ENCODE measurements around the gene HELZ2.

The HELZ2 gene

DNA sequence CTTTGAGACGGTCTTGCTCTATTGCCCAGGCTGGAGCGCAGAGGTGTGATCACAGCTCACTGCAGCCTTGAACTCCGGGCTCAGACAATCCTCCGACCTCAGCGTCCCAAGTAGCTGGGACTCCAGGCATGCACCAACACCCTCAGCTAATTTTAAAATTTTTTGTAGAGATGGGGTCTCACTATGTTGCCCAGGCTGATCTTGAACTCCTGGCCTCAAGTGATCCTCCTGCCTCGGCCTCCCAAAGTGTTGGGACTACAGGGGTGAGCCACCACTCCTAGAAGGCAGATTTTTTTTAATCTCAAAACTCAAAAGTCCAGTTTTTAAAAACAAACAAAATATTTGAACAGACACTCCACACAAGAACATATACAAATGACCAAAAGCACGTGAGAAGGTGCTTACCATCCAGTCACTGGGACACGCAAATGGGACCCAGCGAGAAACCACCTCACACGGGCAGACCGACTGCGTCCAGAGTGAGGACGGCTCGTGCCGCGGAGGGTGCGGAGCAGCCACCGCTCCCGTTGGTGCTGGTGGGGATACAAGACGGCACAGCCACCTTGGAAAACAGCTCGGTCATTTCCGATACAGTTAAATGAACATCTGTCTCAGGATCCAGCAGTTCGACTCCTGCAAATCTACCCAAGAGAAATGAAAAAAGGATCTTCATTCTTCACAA, 8.5 kb upstream of the HELZ2 start:
- H3K36me3 ChIP-seq (ENCODE audit: control insufficient read depth in 2 of 2, insufficient read depth in 1 of 2, low read length in 2 of 2), result no peaks in the 10 kb centered on the region
- no peak overlapping the region for H3K27ac ChIP-seq (ENCODE audit: extremely low read depth, low read depth, low read length)
- TF ChIP-seq ZNF174 (tag by site-specific recombination; IDR thresholded peaks at IDR 0.05), result no peak
- TF ChIP-seq ZNF600 (tag by site-specific recombination; IDR thresholded peaks at IDR 0.05), result 0 out of 2 replicates have a peak, but pooled peaks have one; percentile 15
- TF ChIP-seq ZNF292 (tag by site-specific recombination; IDR thresholded peaks at IDR 0.05; ENCODE audit: borderline replicate concordance, low read depth), result no peak
- peak; percentile 97 for TF ChIP-seq ZNF121 (tag by site-specific recombination; IDR thresholded peaks at IDR 0.05)
- peak; percentile 26; the same call in 1 of the 2 replicates for TF ChIP-seq ZNF341 (tag by site-specific recombination; IDR thresholded peaks at IDR 0.05; ENCODE audit: low read depth)
- H3K4me3 ChIP-seq (ENCODE audit: low read depth, low read length), result no peak overlapping the region
- CTCF ChIA-PET, result interaction anchor here (1.0 to 1.5 kb wide), 3 partner anchors 17 to 59 kb away, joined by 3 to 4 read pairs (median 4); no protein-coding TSS in a partner anchor
- POLR2A ChIA-PET, result interaction anchor here (1.0 kb wide), 1 partner anchor 9 kb away, joined by 3 read pairs; the partner anchor contains the start of gene HELZ2
- H3K4me1 ChIP-seq (ENCODE audit: control insufficient read depth, insufficient read depth, low read length), result no peaks in the 10 kb centered on the region
- H3K9me3 ChIP-seq (ENCODE audit: control insufficient read depth, insufficient read depth, low read depth, low read length), result no peaks in the 10 kb centered on the region

DNA sequence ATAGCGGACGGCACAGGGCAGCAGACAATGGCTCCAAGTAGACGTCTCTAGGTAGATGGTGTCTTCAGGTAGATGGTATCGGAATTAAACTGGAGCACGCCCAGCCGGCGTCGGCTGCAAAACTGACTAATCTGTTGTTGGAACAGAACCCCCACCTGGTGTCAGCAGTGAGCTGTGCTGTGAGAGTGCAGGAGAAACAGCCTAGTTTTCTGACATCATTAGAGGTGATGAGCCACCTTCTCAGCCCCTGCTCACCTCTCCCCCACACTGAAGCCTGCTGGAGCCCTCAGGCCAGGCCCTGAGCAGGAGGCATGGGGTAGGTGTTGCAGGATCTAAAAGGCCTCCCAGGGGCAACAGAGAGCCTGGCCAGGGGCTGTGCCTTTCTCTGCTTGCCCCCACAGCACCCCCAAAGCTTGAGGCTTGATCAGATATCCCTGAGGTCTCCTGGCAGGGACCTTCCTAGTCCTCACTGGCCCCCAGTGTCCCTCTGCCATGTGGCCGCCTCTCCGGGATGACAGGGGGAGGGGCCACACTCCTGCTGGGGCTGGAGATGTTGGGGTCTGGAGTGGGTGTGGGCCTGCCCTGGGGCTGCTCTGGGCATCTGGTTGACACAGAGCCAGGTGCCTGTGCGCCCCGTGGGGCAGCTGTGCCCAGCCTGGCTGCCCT, 6.9 kb upstream of the HELZ2 start:
- no peaks in the 10 kb centered on the region for H3K36me3 ChIP-seq (ENCODE audit: control insufficient read depth in 2 of 2, insufficient read depth in 1 of 2, low read length in 2 of 2)
- no peak overlapping the region for H3K4me3 ChIP-seq (ENCODE audit: low read depth, low read length)
- no peak overlapping the region for H3K27ac ChIP-seq (ENCODE audit: extremely low read depth, low read depth, low read length)
- TF ChIP-seq ZNF341 (tag by site-specific recombination; IDR thresholded peaks at IDR 0.05; ENCODE audit: low read depth), result no peak
- peak; percentile 61 for TF ChIP-seq ZIC2 (tag by site-specific recombination; IDR thresholded peaks at IDR 0.05)
- TF ChIP-seq, protein P1, sequence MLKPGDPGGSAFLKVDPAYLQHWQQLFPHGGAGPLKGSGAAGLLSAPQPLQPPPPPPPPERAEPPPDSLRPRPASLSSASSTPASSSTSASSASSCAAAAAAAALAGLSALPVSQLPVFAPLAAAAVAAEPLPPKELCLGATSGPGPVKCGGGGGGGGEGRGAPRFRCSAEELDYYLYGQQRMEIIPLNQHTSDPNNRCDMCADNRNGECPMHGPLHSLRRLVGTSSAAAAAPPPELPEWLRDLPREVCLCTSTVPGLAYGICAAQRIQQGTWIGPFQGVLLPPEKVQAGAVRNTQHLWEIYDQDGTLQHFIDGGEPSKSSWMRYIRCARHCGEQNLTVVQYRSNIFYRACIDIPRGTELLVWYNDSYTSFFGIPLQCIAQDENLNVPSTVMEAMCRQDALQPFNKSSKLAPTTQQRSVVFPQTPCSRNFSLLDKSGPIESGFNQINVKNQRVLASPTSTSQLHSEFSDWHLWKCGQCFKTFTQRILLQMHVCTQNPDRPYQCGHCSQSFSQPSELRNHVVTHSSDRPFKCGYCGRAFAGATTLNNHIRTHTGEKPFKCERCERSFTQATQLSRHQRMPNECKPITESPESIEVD (tag by site-specific recombination; IDR thresholded peaks at IDR 0.05), result no peak
- no peak for TF ChIP-seq ZNF157 (tag by site-specific recombination; IDR thresholded peaks at IDR 0.05)
- TF ChIP-seq, protein P2, sequence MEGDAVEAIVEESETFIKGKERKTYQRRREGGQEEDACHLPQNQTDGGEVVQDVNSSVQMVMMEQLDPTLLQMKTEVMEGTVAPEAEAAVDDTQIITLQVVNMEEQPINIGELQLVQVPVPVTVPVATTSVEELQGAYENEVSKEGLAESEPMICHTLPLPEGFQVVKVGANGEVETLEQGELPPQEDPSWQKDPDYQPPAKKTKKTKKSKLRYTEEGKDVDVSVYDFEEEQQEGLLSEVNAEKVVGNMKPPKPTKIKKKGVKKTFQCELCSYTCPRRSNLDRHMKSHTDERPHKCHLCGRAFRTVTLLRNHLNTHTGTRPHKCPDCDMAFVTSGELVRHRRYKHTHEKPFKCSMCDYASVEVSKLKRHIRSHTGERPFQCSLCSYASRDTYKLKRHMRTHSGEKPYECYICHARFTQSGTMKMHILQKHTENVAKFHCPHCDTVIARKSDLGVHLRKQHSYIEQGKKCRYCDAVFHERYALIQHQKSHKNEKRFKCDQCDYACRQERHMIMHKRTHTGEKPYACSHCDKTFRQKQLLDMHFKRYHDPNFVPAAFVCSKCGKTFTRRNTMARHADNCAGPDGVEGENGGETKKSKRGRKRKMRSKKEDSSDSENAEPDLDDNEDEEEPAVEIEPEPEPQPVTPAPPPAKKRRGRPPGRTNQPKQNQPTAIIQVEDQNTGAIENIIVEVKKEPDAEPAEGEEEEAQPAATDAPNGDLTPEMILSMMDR (tag by site-specific recombination; IDR thresholded peaks at IDR 0.05), result peak; percentile 68; the same call in 1 of the 2 replicates
- TF ChIP-seq ZNF654 (tag by site-specific recombination; IDR thresholded peaks at IDR 0.05; ENCODE audit: low read depth), result peak; percentile 75
- TF ChIP-seq ZNF561 (tag by site-specific recombination; IDR thresholded peaks at IDR 0.05; ENCODE audit: borderline replicate concordance), result peak; percentile 58; the same call in 1 of the 2 replicates
- no peak for TF ChIP-seq ZFP37 (tag by site-specific recombination; IDR thresholded peaks at IDR 0.05)
- TF ChIP-seq ZNF324 (tag by site-specific recombination; IDR thresholded peaks at IDR 0.05), result no peak
- TF ChIP-seq, protein P3, sequence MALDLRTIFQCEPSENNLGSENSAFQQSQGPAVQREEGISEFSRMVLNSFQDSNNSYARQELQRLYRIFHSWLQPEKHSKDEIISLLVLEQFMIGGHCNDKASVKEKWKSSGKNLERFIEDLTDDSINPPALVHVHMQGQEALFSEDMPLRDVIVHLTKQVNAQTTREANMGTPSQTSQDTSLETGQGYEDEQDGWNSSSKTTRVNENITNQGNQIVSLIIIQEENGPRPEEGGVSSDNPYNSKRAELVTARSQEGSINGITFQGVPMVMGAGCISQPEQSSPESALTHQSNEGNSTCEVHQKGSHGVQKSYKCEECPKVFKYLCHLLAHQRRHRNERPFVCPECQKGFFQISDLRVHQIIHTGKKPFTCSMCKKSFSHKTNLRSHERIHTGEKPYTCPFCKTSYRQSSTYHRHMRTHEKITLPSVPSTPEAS (tag by site-specific recombination; IDR thresholded peaks at IDR 0.05), result no peak
- peak; percentile 92 for TF ChIP-seq GLIS1 (tag by site-specific recombination; IDR thresholded peaks at IDR 0.05)
- 0 out of 2 replicates have a peak, but pooled peaks have one; percentile 25 for TF ChIP-seq PRDM1 (tag by site-specific recombination; IDR thresholded peaks at IDR 0.05)
- TF ChIP-seq ZNF549 (tag by site-specific recombination; IDR thresholded peaks at IDR 0.05), result no peak
- TF ChIP-seq TCF7L2 (IDR thresholded peaks at IDR 0.05; ENCODE audit: borderline replicate concordance, low read depth, low read length), result no peak
- no peak for TF ChIP-seq ZBTB1 (tag by site-specific recombination; IDR thresholded peaks at IDR 0.05)
- 0 out of 2 replicates have a peak, but pooled peaks have one; percentile 33 for TF ChIP-seq GLIS2 (tag by site-specific recombination; IDR thresholded peaks at IDR 0.05)
- TF ChIP-seq KLF16 (tag by site-specific recombination; IDR thresholded peaks at IDR 0.05), result no peak
- TF ChIP-seq, protein P4, sequence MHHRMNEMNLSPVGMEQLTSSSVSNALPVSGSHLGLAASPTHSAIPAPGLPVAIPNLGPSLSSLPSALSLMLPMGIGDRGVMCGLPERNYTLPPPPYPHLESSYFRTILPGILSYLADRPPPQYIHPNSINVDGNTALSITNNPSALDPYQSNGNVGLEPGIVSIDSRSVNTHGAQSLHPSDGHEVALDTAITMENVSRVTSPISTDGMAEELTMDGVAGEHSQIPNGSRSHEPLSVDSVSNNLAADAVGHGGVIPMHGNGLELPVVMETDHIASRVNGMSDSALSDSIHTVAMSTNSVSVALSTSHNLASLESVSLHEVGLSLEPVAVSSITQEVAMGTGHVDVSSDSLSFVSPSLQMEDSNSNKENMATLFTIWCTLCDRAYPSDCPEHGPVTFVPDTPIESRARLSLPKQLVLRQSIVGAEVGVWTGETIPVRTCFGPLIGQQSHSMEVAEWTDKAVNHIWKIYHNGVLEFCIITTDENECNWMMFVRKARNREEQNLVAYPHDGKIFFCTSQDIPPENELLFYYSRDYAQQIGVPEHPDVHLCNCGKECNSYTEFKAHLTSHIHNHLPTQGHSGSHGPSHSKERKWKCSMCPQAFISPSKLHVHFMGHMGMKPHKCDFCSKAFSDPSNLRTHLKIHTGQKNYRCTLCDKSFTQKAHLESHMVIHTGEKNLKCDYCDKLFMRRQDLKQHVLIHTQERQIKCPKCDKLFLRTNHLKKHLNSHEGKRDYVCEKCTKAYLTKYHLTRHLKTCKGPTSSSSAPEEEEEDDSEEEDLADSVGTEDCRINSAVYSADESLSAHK (tag by site-specific recombination; IDR thresholded peaks at IDR 0.05), result no peak
- 0 out of 2 replicates have a peak, but pooled peaks have one; percentile 28 for TF ChIP-seq ZNF629 (tag by site-specific recombination; IDR thresholded peaks at IDR 0.05)
- 0 out of 2 replicates have a peak, but pooled peaks have one; percentile 11 for TF ChIP-seq EGR2 (tag by site-specific recombination; IDR thresholded peaks at IDR 0.05; ENCODE audit: low read depth)
- POLR2A ChIA-PET, result no interaction called here
- no peaks in the 10 kb centered on the region for H3K9me3 ChIP-seq (ENCODE audit: control insufficient read depth, insufficient read depth, low read depth, low read length)
- CTCF ChIA-PET, result interaction anchor here (1.2 to 1.5 kb wide), 2 partner anchors 19 to 35 kb away, joined by 4 read pairs; no protein-coding TSS in a partner anchor
- no peaks in the 10 kb centered on the region for H3K4me1 ChIP-seq (ENCODE audit: control insufficient read depth, insufficient read depth, low read length)

All from HEK293 (cell line).